HG03378 (cell line): ENCODE data around the gene MRPL36.
"Not testable (repeated sequence)": the region's sequence is repeated elsewhere in the genome, so short reads cannot be mapped to it uniquely, and the experiment has no call there.

Experiments
- ATAC-seq: cut with Tn5 transposase; IDR thresholded peaks from one replicate; pipeline ENCODE4 v1.9.1; 2021; ENCODE audit warnings: mild to moderate bottlenecking, moderate library complexity; ENCODE audit not compliant: unreplicated experiment

The MRPL36 gene

GRCh38 chr5:1815881-1816292 lies 16.2 kb upstream of the MRPL36 start:
- ATAC-seq, result no peak

- no peak for ATAC-seq
Observed at GRCh38 chr5:1815071-1815786, 15.6 kb upstream of the MRPL36 start.

GRCh38 chr5:1814183-1815020 lies 14.8 kb upstream of the MRPL36 start:
- ATAC-seq, result no peak

- no peak for ATAC-seq
Observed at GRCh38 chr5:1810581-1811101, 11.0 kb upstream of the MRPL36 start.

- no peak for ATAC-seq
Observed at GRCh38 chr5:1809416-1810035, 9.9 kb upstream of the MRPL36 start.

GRCh38 chr5:1808439-1808838 lies 8.8 kb upstream of the MRPL36 start:
- no peak for ATAC-seq

GRCh38 chr5:1807451-1808185 lies 8.0 kb upstream of the MRPL36 start:
- ATAC-seq, result no peak

- ATAC-seq, result no peak
Observed at GRCh38 chr5:1806974-1807373, 7.3 kb upstream of the MRPL36 start.

GRCh38 chr5:1806199-1806598 lies 6.6 kb upstream of the MRPL36 start:
- ATAC-seq, result no peak

GRCh38 chr5:1805736-1806135 lies 6.1 kb upstream of the MRPL36 start:
- no peak for ATAC-seq

- no peak for ATAC-seq
Observed at GRCh38 chr5:1805326-1805725, 5.7 kb upstream of the MRPL36 start.

GRCh38 chr5:1804001-1804690 lies 4.5 kb upstream of the MRPL36 start:
- no peak for ATAC-seq

- ATAC-seq, result no peak
Observed at GRCh38 chr5:1803192-1803591, 3.6 kb upstream of the MRPL36 start.

GRCh38 chr5:1801967-1802295 lies 2.3 kb upstream of the MRPL36 start:
- ATAC-seq, result no peak

GRCh38 chr5:1801222-1801966 lies 1.8 kb upstream of the MRPL36 start, which contains the start of gene NDUFS6:
TSS of gene NDUFS6 (plus strand) at chr5:1801407. CDS start at chr5:1801418, 11 bp downstream.
- peak; percentile 55 for ATAC-seq

- ATAC-seq, result peak; percentile 39
Observed at GRCh38 chr5:1800472-1801221, 1.0 kb upstream of the MRPL36 start.

GRCh38 chr5:1799110-1799601 lies 481 bp downstream of the MRPL36 start:
- ATAC-seq, result no peak

- ATAC-seq, result not testable (repeated sequence)
Observed at GRCh38 chr5:1798589-1798988, 1.0 kb downstream of the MRPL36 start.

- no peak for ATAC-seq
Observed at GRCh38 chr5:1797855-1798254, 1.8 kb downstream of the MRPL36 start.
